Measurements from ENCODE around the gene KIFBP.

KIFBP gene

GRCh38 chr10:69051303-69051702 is 62.7 kb downstream of the KIFBP start:
- no peak for TF ChIP-seq CTCF (IDR thresholded peaks at IDR 0.05; ENCODE audit: borderline replicate concordance, insufficient read depth, low read depth, low read length)
- H3K4me3 ChIP-seq (ENCODE audit: low read depth, low read length), result no peak overlapping the region

GRCh38 chr10:69051710-69052487 is 63.3 kb downstream of the KIFBP start:
- H3K4me3 ChIP-seq (ENCODE audit: low read depth, low read length), result no peak overlapping the region

GRCh38 chr10:69052736-69053135 is 64.1 kb downstream of the KIFBP start:
- H3K4me3 ChIP-seq (ENCODE audit: low read depth, low read length), result no peak overlapping the region
- no peak for TF ChIP-seq CTCF (IDR thresholded peaks at IDR 0.05; ENCODE audit: borderline replicate concordance, insufficient read depth, low read depth, low read length)

More at GRCh38 chr10:69051710-69052487, 63.3 kb downstream of the KIFBP start:
- TF ChIP-seq CTCF (IDR thresholded peaks at IDR 0.05; ENCODE audit: borderline replicate concordance, insufficient read depth, low read depth, low read length), result no peak

- TF ChIP-seq CTCF (IDR thresholded peaks at IDR 0.05; ENCODE audit: borderline replicate concordance, insufficient read depth, low read depth, low read length), result no peak
These were observed 66.6 kb downstream of the KIFBP start for GRCh38 chr10:69055241-69055640.

GRCh38 chr10:69056129-69056528 is 67.5 kb downstream of the KIFBP start:
- H3K4me3 ChIP-seq (ENCODE audit: low read depth, low read length), result no peak overlapping the region
- TF ChIP-seq CTCF (IDR thresholded peaks at IDR 0.05; ENCODE audit: borderline replicate concordance, insufficient read depth, low read depth, low read length), result no peak

More at GRCh38 chr10:69055241-69055640, 66.6 kb downstream of the KIFBP start:
- no peak overlapping the region for H3K4me3 ChIP-seq (ENCODE audit: low read depth, low read length)

- no peak overlapping the region for H3K4me3 ChIP-seq (ENCODE audit: low read depth, low read length)
- TF ChIP-seq CTCF (IDR thresholded peaks at IDR 0.05; ENCODE audit: borderline replicate concordance, insufficient read depth, low read depth, low read length), result no peak
These were observed 68.1 kb downstream of the KIFBP start for GRCh38 chr10:69056536-69057260.
